ENCODE results near the gene CYTH2.

GRCh38 chr19:48470856-48471255 is 1.7 kb downstream of the CYTH2 start:
- TF ChIP-seq POLR2A (IDR thresholded peaks at IDR 0.05) (no peak), CTCF (IDR thresholded peaks at IDR 0.05) (no peak)
